ENCODE results near the gene KDM1B. TPM values are rescaled to one million over a fixed set of nuclear protein-coding genes. Genes with fewer than 3 reads are reported as not detected.

Gene KDM1B
- total and polyA plus RNA-seq, 9 of the 15 experiments (the other 6 are each of a cell fraction or from before 2014, with no cell fraction given): 1.4 to 58.9 (median 36.3) TPM

DNA sequence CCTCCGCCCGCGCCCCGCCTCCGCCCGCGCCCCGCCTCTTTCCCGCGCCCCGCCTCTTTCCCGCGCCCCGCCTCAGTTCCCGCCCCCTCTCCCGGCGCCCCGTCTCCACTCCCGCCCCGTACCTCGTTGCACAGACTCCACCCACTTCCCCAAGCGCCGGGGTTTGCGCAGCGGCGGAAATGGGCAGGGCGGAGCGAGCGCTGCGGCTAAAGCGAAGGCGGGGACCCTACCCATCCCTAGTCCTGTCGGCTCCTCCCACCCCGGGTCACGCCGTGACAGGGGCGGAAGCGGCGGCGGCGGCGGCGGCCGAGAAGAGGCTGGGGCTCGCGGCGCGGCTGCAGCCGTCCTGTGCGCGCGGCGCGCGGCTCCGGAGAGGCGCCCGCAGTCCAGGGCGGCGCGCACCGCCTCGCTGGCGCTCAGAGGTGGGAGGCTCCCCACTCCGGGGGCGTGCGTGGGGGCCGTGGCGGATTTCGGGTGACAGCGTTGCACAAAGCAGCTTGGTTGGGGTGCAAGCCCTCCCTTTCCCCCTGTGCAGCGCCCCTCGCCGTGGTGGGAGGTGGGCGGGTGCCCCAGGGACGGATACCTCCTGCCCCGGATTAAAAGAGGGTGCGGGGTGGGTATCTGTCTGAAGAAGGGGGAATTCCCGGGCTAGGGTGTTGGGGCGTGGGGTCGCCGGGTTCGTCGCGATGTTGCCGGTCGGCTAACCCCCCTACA is at the start of gene KDM1B (continued):
- TF ChIP-seq, protein P1, sequence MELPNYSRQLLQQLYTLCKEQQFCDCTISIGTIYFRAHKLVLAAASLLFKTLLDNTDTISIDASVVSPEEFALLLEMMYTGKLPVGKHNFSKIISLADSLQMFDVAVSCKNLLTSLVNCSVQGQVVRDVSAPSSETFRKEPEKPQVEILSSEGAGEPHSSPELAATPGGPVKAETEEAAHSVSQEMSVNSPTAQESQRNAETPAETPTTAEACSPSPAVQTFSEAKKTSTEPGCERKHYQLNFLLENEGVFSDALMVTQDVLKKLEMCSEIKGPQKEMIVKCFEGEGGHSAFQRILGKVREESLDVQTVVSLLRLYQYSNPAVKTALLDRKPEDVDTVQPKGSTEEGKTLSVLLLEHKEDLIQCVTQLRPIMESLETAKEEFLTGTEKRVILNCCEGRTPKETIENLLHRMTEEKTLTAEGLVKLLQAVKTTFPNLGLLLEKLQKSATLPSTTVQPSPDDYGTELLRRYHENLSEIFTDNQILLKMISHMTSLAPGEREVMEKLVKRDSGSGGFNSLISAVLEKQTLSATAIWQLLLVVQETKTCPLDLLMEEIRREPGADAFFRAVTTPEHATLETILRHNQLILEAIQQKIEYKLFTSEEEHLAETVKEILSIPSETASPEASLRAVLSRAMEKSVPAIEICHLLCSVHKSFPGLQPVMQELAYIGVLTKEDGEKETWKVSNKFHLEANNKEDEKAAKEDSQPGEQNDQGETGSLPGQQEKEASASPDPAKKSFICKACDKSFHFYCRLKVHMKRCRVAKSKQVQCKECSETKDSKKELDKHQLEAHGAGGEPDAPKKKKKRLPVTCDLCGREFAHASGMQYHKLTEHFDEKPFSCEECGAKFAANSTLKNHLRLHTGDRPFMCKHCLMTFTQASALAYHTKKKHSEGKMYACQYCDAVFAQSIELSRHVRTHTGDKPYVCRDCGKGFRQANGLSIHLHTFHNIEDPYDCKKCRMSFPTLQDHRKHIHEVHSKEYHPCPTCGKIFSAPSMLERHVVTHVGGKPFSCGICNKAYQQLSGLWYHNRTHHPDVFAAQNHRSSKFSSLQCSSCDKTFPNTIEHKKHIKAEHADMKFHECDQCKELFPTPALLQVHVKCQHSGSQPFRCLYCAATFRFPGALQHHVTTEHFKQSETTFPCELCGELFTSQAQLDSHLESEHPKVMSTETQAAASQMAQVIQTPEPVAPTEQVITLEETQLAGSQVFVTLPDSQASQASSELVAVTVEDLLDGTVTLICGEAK (IDR thresholded peaks at IDR 0.05): no peak; the same call in 1 of the 2 replicates
- TF ChIP-seq, protein P1 (CRISPR knock-in tag; IDR thresholded peaks at IDR 0.05): no peak
- no peak for TF ChIP-seq DIDO1 (tag; IDR thresholded peaks at IDR 0.05; ENCODE audit: low read depth)
- no peak for TF ChIP-seq NCOA4 (IDR thresholded peaks at IDR 0.05; ENCODE audit: partially characterized antibody)
- no peak for TF ChIP-seq EWSR1 (IDR thresholded peaks at IDR 0.05; ENCODE audit: borderline replicate concordance, low read depth, partially characterized antibody)
- no peak for TF ChIP-seq ZNF12 (CRISPR knock-in tag; IDR thresholded peaks at IDR 0.05)
- TF ChIP-seq, protein P2, sequence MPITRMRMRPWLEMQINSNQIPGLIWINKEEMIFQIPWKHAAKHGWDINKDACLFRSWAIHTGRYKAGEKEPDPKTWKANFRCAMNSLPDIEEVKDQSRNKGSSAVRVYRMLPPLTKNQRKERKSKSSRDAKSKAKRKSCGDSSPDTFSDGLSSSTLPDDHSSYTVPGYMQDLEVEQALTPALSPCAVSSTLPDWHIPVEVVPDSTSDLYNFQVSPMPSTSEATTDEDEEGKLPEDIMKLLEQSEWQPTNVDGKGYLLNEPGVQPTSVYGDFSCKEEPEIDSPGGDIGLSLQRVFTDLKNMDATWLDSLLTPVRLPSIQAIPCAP (CRISPR knock-in tag; IDR thresholded peaks at IDR 0.05; ENCODE audit: borderline replicate concordance): no peak
- no peak for TF ChIP-seq ZNF23 (CRISPR knock-in tag; IDR thresholded peaks at IDR 0.05)
- TF ChIP-seq, protein P3, sequence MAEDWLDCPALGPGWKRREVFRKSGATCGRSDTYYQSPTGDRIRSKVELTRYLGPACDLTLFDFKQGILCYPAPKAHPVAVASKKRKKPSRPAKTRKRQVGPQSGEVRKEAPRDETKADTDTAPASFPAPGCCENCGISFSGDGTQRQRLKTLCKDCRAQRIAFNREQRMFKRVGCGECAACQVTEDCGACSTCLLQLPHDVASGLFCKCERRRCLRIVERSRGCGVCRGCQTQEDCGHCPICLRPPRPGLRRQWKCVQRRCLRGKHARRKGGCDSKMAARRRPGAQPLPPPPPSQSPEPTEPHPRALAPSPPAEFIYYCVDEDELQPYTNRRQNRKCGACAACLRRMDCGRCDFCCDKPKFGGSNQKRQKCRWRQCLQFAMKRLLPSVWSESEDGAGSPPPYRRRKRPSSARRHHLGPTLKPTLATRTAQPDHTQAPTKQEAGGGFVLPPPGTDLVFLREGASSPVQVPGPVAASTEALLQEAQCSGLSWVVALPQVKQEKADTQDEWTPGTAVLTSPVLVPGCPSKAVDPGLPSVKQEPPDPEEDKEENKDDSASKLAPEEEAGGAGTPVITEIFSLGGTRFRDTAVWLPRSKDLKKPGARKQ (CRISPR knock-in tag; IDR thresholded peaks at IDR 0.05): no peak
- TF ChIP-seq GATA2 (CRISPR knock-in tag; IDR thresholded peaks at IDR 0.05): no peak
- no peak for TF ChIP-seq ZNF347 (CRISPR knock-in tag; IDR thresholded peaks at IDR 0.05; ENCODE audit: low read depth)
- no peak for TF ChIP-seq ZNF174 (CRISPR knock-in tag; IDR thresholded peaks at IDR 0.05)
- TF ChIP-seq NR3C1 (CRISPR knock-in tag; IDR thresholded peaks at IDR 0.05): no peak
- no peak for TF ChIP-seq RFX5 (IDR thresholded peaks at IDR 0.05; ENCODE audit: low read depth, low read length)
- no peak for TF ChIP-seq FOXJ2 (tag; IDR thresholded peaks at IDR 0.05)
- TF ChIP-seq, protein P4, sequence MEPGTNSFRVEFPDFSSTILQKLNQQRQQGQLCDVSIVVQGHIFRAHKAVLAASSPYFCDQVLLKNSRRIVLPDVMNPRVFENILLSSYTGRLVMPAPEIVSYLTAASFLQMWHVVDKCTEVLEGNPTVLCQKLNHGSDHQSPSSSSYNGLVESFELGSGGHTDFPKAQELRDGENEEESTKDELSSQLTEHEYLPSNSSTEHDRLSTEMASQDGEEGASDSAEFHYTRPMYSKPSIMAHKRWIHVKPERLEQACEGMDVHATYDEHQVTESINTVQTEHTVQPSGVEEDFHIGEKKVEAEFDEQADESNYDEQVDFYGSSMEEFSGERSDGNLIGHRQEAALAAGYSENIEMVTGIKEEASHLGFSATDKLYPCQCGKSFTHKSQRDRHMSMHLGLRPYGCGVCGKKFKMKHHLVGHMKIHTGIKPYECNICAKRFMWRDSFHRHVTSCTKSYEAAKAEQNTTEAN (CRISPR knock-in tag; IDR thresholded peaks at IDR 0.05): no peak

Data from K562 (cell line).